Hematopoietic multipotent progenitor cell treated with erythropoietin and hydrocortisone succinate and interleukin-3 and kit ligand, for 6 days (in vitro differentiated cells): ENCODE results near the gene MMP17.
A peak's percentile ranks its signal among the peaks of the same experiment; 100 is the strongest.
"Not testable (repeated sequence)": the region's sequence is repeated elsewhere in the genome, so short reads cannot be mapped to it uniquely, and the experiment has no call there.

ENCODE experiments used
- DNase-seq: peaks from one replicate; pipeline ENCODE4 v3.0.0-alpha.2; 2015

MMP17 gene

GRCh38 chr12:131867471-131867870 is 39.3 kb downstream of the MMP17 start:
- DNase-seq = no peak

- DNase-seq = no peak
Measured at GRCh38 chr12:131867891-131868675, 39.9 kb downstream of the MMP17 start.

GRCh38 chr12:131869871-131870418 is 41.8 kb downstream of the MMP17 start:
- no peak for DNase-seq

GRCh38 chr12:131871677-131872076 is 43.5 kb downstream of the MMP17 start:
- no peak for DNase-seq

GRCh38 chr12:131872154-131873051 is 44.2 kb downstream of the MMP17 start:
- no peak for DNase-seq

- no peak for DNase-seq
Measured at GRCh38 chr12:131873293-131873692, 45.1 kb downstream of the MMP17 start.

- DNase-seq = not testable (repeated sequence)
Measured at GRCh38 chr12:131874972-131875371, 46.8 kb downstream of the MMP17 start.

- DNase-seq = not testable (repeated sequence)
Measured at GRCh38 chr12:131877216-131877615, 49.0 kb downstream of the MMP17 start.

GRCh38 chr12:131878436-131878835 is 50.2 kb downstream of the MMP17 start:
- DNase-seq = not testable (repeated sequence)

GRCh38 chr12:131882804-131883520 is 54.8 kb downstream of the MMP17 start:
- DNase-seq = no peak

GRCh38 chr12:131883521-131883900 is 55.3 kb downstream of the MMP17 start:
- no peak for DNase-seq

GRCh38 chr12:131885076-131885475 is 56.9 kb downstream of the MMP17 start:
- DNase-seq = not testable (repeated sequence)

- no peak for DNase-seq
Measured at GRCh38 chr12:131885543-131886057, 57.4 kb downstream of the MMP17 start.

GRCh38 chr12:131891722-131892121 is 63.5 kb downstream of the MMP17 start:
- not testable (repeated sequence) for DNase-seq

GRCh38 chr12:131892711-131893604 is 64.8 kb downstream of the MMP17 start:
- no peak for DNase-seq

- DNase-seq = no peak
Measured at GRCh38 chr12:131893605-131894312, 65.6 kb downstream of the MMP17 start.

GRCh38 chr12:131894313-131894860 is 66.2 kb downstream of the MMP17 start, which contains the start of gene ULK1:
TSS of gene ULK1 (plus strand) at chr12:131894622. CDS start at chr12:131895002, 380 bp downstream.
- DNase-seq = peak; percentile 93

GRCh38 chr12:131894981-131895639 is 66.9 kb downstream of the MMP17 start:
- DNase-seq = no peak

GRCh38 chr12:131895640-131896079 is 67.5 kb downstream of the MMP17 start:
- DNase-seq = peak; percentile 36
